GM10847 (cell line): Measurements from ENCODE around the gene SYNJ2.

Source experiments
- POLR2A ChIP-seq: IDR thresholded peaks from 2 replicates; pipeline ENCODE4 v1.6.1; 2011; ENCODE audit not compliant: insufficient read length; ENCODE audit errors: extremely low read depth

The SYNJ2 gene

DNA sequence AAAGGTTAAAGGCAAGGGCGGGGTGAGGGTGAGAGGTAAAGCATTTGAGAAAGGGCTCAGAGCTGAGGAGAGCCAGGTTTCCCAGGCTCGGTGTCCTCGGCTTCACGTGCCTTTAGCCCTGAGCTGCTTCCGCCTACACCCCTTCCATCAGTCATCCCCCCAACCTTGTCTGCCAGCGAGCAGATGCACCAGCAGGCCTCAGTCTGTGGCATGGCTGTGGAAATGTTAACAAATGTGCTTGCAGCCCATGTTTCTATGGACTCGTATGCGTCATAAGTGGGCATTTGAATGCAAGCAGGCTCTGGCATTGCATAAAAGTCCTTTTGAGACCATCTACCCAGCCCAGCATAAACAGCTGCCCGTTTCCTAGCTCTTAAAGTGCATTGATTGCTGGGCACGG is 88.8 kb downstream of the SYNJ2 start:
- TF ChIP-seq POLR2A, result no peak

DNA sequence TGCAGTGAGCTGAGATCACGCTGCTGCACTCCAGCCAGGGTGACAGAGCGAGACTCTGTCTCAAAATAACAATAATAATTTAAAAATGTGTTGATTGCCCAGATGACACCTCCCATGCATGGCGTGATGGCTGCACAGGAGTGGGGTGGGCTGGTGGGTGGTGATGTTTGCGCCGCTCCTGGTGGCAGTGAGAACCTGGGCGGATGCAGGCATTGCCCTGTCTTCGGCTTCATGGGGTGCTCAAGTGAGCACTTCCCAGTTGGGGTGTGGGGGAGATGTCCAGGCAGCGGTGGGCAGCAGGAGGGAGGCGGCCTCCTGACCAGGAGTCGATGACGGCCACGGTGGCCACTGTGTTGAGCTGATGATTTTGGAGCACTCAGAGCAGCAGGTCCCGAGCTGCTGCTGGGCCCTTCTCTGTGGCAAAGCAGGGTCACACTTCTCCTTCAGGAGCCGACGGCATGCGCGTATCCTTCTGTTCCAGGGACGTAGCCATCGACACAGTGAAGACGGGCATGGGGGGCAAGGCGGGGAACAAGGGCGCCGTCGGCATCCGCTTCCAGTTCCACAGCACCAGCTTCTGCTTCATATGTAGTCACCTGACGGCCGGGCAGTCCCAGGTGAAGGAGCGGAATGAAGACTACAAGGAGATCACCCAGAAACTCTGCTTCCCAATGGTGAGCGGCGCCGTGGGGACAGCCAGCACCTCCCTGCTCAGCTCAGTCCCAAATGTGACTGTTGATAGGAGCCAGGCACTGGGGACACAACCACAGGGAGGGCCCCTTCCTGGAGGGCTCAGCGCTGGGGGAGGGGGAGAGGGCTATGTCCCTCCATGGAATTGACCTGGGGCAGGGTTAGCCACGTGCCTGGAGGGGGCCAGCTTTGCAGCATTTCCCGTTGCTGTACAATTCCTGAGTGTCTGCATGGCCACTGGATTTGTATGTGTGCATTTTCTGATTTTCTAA is 89.7 kb downstream of the SYNJ2 start:
- TF ChIP-seq POLR2A, result no peak

DNA sequence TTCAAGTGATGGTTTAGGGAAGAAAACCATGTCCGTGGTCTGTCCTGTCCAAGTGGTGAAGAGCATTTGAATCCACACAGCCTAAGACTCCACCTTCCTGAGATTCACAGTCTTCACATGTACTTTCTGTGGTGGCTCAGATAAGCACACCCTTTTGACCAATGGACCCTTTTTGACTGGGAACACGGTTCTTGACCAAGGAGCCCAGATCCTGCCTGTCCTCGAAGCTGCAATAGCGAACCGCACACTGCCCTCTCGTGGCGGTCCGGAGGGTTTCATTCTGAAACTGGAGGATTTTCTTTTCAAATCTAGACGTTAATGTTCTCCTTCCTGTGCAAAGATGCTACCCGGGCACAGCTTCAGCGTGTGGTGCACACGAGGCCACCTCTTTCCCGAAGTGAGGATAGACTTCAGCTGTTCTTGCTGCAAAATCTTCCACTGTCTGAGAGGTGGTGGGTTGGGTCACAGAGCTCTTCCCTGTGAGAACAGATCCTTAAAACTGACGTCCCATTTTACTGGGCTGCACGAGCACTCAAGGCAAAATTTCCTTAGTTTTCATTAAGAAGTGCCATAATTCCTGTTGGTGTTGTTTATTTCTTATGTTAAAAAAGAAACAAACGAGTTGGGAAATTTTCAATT is 90.5 kb downstream of the SYNJ2 start:
- no peak for TF ChIP-seq POLR2A

DNA sequence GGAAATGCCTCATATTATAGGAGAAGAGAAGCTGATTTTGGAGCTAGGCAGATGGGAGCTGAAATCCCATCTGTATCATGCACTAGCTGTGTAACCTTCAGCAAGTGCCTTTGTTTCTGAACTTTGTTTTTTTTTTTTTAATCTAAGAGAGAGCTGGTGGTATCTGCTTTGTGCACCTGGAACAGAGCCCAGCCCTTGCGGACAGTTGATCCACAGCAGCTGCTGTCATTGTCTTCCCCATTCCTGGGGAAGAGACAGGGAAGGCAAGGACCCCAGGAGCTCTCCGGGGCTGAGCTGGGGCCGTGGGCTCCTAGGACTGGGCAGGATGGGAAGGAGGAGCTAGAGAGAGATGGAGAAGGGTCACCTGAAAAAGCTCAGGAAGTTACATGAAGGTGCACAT is 92.1 kb downstream of the SYNJ2 start:
- no peak for TF ChIP-seq POLR2A

DNA sequence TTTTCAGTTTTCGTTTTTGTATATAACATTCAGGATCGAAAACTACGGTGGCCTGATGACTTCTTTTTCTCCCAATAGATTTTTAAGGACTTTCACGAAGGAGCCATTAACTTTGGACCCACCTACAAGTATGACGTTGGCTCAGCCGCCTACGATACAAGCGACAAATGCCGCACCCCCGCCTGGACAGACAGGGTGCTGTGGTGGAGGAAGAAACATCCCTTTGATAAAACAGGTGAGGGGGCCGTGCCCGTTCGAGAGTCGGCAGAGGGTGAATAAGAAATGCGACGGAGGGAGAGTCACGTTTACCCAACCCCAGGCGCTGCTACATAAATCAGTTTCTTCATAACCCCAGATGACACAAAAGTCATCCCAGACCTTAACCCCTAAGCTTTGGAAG is 94.9 kb downstream of the SYNJ2 start:
- no peak for TF ChIP-seq POLR2A

DNA sequence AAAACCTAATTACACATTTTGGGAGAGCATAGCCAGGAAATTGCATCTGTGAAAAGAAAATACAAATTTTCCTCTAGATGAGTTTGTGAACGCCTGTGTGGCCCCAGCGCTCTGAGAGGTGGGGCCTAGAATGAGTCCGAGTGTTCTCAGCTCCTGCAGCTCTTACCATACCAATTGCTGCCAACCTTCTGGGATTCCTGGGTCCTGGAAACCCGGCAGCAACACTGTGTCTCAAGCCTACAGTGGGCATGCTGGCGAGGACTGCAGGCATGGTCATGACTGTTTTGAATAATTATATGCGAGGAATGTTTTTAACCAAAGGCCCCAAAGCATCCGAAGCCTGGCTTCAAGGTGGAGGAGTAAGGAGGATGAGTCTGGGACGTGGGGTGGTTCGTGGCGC is 96.0 kb downstream of the SYNJ2 start:
- no peak for TF ChIP-seq POLR2A

DNA sequence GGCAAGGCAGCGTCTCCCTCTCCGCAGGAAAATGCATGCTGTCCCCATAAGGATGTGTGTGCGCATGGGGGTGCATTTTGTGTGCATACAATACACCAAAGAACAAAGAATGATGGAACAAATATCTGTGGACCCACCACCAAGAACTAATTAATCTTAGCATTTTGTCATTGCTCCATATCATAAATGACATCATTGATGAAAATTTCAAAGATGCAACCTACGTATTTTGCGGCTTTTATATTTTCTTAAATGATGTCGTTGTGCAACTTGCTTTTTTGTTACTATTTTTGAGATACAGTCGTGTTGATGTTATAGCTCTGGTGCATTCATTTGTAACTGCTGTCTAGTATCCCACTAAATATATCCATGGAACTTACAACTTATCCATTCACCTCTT is 96.7 kb downstream of the SYNJ2 start:
- no peak for TF ChIP-seq POLR2A

DNA sequence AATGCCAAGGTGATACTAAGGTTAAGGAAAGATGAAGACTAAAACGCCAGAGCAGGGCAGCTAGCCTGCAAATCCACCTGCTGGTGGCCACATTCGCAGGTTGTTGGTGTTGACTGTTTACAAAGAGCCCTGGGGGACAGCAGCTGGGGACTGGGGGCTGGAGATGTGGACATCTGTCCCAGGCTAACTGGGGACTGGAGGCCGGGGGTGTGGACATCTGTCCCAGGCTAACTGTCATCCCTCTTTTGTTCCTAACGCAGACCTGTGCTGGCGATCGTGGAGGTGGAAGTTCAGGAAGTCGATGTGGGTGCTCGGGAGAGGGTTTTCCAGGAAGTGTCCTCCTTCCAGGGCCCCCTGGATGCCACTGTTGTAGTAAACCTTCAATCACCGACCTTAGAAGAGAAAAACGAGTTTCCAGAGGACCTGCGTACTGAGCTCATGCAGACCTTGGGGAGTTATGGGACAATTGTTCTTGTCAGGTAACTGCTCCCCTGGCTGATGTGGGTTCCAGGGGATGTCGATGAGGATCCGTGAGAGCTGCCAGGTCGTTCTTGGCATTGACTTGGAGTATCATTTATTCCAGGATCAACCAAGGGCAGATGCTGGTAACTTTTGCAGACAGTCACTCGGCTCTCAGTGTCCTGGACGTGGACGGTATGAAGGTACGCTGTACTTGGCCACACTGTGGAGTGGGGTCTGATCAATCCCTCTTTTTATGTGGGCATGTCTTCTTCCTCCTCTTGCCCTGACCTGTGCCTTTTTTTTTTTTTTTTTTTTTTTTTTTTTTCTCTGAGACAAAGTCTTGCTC is 99.4 kb downstream of the SYNJ2 start:
- no peak for TF ChIP-seq POLR2A

DNA sequence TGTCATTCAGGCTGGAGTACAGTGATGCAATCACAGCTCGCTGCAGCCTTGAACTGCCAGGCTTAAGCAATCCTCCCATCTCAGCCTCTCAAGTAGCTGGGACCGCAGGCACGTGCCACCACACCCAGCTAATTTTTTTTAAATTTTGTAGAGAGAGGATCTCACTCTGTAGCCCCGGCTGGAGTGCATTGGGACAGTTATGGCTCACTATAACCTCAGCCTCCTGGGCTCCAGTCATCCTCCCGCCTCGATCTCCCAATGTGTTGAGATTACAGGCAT is 99.9 kb downstream of the SYNJ2 start:
- no peak for TF ChIP-seq POLR2A

DNA sequence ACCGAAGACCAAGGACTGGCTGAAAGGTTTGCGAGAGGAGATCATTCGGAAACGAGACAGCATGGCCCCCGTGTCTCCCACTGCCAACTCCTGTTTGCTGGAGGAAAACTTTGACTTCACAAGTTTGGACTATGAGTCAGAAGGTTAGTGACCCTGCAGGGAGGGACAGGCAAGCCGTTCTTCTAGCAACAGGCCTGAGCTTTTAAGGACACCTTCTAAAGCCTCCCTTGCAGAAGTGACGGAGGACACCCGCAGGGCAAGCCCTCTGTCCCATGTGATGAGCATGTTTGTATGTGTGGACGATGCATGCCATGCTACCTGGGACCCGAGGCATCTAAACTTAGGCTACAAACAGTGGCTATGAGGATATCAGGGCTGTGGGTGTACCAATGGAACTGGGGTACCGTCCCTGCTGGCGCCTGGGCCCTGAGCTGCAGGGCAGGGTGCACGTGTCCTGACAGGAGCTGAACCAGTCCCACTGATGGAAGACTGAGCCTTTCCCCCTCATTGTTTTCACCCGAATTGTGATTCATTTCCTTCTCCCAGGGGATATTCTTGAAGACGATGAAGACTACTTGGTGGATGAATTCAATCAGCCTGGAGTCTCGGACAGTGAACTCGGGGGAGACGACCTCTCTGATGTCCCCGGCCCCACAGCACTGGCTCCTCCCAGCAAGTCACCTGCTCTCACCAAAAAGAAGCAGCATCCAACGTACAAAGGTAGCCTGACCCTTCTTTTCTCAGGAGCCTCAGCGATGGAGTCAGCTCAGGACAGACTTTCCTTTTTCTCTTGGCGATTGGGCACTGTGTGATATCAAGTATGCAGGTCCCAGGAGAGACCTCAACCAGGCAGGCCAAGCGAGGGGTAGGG is 102.0 kb downstream of the SYNJ2 start:
- no peak for TF ChIP-seq POLR2A

DNA sequence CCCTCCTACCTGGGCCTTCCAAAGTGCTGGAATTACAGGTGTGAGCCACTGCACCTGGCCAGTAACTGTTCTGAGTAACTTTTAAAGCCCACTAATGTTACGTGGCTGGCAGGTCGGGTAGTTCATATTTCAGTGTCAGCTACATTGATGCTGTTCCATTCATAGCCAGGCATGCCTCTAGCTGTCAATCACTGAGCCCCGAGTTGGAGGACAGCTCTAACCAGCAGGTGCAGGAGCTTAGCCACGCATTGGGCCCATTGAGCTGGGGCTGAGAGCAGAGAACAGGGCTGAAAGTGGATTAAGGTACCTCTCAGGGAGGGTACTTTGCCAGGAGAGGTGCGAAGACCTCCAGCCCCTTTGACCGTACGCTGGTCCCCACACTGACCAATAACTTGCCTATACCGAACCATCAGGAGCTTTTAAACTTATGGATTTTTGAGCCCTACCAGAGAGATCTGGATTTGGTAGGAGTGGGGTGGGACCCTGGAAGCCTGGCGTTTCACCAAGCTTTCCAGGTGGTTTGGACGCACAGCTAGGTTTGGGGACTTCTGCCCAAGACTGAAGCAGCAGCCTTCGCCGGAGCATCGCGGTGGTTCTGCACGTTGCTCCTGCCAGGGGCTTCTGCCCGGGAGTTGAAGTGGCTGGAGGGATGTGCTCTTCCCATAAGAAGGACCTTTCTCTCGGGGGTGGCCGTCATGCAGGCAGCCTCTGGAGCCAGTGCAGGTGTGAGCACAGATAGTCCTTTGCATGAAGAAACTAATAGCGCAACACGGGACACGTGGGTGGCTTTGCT is 103.8 kb downstream of the SYNJ2 start:
- TF ChIP-seq POLR2A, result no peak

DNA sequence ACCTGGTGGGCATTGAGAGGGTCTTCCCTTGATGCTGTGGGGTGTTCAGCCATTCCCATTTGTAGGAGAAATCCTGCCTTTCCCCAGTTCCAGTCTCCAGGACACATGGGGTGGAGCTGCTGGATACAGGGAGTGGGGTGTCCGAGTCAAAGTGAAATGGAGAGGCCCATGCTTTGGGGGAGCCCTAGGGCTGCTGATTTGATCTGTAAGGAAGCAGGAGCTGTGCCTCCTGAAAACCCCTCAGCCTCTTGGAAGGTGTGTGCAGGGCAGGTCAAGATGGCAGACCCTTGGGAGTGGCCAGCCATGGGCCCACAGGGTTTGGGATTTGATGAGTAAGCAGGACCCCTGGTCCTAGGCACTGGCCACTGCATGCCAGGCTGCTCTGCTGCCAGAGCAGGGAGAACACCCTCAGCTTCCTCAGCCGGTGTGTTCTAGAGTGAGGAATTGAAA is 104.4 kb downstream of the SYNJ2 start:
- no peak for TF ChIP-seq POLR2A

DNA sequence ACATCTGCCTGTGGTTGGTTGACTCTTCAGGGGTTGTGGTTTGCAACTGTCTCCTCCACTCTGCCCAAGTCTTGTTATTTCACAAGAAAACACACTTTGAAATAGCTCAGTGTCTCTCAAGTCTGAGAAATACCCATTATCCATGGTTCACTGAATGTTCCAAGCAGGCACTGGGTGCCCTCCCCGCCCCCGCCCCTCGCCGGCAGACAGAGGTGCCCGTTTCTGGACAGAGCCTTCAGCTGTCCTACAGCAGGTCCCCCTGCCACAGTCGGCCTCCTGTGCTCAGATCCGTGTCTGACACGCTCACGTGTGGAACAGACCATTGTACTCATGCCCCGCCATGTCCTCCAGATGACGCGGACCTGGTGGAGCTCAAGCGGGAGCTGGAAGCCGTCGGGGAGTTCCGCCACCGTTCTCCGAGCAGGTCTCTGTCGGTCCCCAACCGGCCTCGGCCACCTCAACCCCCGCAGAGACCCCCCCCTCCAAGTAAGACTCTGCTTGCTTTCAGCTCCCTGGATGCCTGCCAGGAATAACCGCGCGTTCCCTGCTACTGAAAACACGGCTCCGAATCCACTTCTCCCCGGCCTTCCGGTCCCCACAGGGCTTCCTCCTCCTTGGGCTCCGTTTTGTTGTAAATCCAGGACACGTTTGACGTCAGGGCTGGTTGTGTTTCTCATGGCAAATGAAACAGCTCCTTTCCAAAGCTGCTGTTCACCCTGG is 105.0 kb downstream of the SYNJ2 start:
- TF ChIP-seq POLR2A, result no peak
